Activated CD4-positive, CD25-positive, alpha-beta regulatory T cell treated with anti-CD3 and anti-CD28 coated beads, Interleukin-2, amount 50 U/mL, for 72 hours (primary cell): Measurements from ENCODE around the gene LRRK1.

Experiments used
- DNase-seq: peaks from one replicate; pipeline ENCODE4 v3.0.0; 2021

The LRRK1 gene

GRCh38 chr15:101100593-101101442 lies 181.7 kb downstream of the LRRK1 start:
- no peak for DNase-seq

DNA sequence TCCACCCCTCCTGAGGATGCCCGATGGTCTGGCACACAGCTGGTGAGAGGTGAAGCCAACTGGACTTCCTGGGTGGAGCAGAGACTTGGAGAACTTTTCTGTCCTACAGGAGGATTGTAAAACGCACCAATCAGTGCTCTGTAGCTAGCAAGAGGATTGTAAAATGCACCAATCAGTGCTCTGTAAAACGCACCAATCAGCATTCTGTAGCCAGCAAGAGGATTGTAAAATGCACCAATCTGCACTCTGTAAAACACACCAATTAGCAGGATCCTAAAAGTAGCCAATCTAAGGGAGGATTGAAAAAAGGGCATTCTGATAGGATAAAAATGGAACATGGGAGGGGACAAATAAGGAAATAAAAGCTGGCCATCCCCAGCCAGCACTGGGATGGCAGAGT lies 182.5 kb downstream of the LRRK1 start:
- no peak for DNase-seq

DNA sequence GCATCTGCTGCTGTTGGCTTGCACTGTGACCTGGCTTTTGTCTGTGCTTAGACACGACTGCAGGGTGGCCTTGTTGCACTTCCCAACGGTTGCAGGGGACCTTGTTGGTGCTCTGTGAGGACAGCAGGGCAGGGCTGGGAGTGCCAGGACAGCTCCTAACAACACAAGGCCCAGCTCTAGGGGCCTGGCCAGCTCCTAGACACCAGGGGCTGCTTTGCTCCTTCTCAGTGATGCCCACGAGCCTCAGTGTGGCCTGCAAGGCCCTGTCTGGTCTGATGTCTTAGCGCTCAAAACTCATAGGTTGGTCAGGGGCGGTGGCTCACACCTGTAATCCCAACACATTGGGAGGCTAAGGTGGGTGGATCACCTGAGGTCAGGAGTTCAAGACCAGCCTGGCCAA lies 183.6 kb downstream of the LRRK1 start:
- DNase-seq, result no peak

GRCh38 chr15:101103598-101103997 lies 184.4 kb downstream of the LRRK1 start:
- DNase-seq, result no peak

- DNase-seq, result no peak
Measured at GRCh38 chr15:101104141-101104540, 185.0 kb downstream of the LRRK1 start.

- DNase-seq, result no peak
Measured at GRCh38 chr15:101105059-101105891, 186.1 kb downstream of the LRRK1 start.

DNA sequence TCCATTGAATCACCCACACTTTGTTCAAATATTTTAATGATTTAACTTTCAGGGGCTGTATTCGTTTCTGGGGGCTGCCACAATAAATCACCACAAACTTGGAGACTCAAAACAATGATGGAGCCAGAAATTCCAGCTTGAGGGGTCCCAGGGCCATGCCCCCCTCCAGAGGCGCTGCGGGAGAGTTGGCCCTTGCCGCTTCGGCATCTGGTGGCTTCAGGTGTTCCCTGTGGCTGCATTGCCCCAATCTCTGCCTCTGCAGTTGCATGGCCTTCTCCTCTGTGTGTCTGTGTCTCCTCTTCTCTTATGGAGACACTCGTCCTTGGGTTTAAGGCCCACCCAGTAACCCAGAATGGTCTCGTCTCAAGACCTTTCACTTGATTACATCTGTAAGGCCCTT lies 187.9 kb downstream of the LRRK1 start:
- no peak for DNase-seq

DNA sequence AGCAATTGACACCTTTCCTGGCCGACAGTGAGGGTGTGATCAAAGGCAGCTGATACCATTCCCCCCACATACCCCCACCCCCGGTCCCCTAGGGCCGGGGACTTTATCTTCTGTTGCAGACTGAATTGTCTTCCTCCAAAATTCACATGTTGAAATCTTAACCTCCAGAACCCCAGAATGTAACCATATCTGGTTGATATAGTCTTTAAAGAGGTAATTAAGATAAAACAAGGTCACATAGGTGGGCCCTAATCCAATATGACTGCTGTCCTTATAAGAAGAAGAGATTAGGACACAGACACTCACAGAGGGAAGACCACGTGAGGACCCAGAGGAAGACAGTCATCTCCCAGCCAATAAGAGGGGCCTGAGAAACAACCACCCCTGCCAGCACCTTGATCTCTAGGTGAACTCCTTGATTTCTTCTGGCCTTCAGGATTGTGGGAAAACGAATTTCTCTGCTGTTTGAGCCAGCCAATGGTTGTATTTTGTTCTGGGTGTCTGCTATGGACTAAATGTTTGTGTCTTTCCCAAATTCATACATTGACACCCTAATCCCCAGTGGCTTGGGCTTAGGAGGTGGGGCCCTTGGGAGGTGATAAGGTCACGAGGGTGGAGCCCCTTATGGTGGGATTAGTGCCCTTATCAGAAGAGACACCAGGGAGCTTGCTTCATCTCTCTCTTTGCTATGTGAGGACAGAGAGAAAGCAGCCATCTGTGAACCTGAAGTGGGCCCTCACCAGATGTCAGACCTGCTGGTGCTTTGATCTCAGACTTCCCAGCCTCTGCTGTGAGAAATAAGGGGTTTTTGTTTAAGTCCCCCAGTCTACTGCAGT lies 188.7 kb downstream of the LRRK1 start:
- no peak for DNase-seq

GRCh38 chr15:101108461-101108775 lies 189.3 kb downstream of the LRRK1 start:
- no peak for DNase-seq

GRCh38 chr15:101108791-101109190 lies 189.6 kb downstream of the LRRK1 start:
- DNase-seq, result no peak

GRCh38 chr15:101110681-101111569 lies 191.8 kb downstream of the LRRK1 start:
- DNase-seq, result no peak

GRCh38 chr15:101111570-101112262 lies 192.6 kb downstream of the LRRK1 start:
- no peak for DNase-seq

DNA sequence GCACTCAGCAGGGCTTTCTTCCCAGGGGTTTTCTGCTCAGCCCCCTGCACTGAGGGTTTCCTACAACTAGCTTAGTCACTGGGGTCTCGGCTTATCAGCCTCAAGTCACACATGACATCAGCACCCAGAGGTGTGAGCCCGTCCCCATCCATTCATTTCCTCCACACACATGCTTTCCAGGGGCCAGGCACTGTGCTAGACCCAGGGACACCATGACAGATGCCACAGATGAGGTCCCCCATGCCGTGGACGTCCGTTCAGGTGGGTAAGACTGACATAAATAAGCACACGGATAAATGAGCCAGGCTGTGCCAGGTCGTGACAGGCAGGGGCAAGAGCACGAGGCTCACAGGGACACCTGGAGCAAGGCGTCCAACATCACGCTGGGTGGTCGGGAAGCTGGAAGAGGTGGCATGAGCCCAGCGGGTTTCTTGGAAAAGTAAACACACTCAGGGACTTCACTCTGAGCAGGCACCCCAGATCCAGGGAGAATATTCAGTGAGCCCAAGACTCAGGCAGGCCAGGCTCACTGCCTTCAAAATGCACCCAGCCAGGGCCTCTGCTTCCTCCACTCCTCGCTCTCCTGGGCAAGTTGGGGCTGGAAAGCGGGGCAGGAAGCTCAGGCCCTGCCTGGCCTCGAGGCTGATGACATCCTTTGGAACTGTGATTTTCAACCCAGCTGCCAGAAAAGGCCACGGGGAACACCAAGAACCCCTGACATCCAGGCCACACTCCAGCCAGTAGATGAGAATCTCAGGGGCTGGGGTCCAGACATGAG lies 193.4 kb downstream of the LRRK1 start:
- DNase-seq, result no peak

GRCh38 chr15:101113114-101114005 lies 194.2 kb downstream of the LRRK1 start:
- DNase-seq, result no peak

DNA sequence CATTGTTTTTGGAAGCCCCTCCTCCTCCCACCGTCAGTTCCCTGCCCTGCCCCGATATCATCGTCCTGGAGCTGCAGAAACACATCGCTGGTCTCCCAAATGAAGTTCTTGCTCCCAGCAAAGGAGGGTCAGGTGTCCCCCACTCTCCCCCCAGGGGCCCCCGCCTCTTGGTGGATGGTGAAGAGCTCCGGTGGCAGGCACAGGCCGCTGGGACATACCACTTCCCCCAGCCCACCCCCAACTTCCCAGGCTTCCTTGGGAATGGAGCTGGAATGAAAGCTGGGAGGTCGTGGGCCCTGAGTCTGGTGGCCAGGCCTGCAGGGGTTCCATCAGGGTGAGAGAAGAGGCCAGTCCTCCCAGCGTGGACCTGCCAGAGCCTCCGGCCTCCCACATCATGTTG lies 195.0 kb downstream of the LRRK1 start:
- no peak for DNase-seq

GRCh38 chr15:101114610-101115009 lies 195.5 kb downstream of the LRRK1 start:
- no peak for DNase-seq

- DNase-seq, result no peak
Measured at GRCh38 chr15:101115393-101115785, 196.2 kb downstream of the LRRK1 start.

GRCh38 chr15:101115786-101116680 lies 196.9 kb downstream of the LRRK1 start:
- no peak for DNase-seq

GRCh38 chr15:101116681-101116976 lies 197.5 kb downstream of the LRRK1 start:
- no peak for DNase-seq
